Activated CD4-positive, alpha-beta T cell treated with anti-CD3 and anti-CD28 coated beads for 36 hours (primary cell): ENCODE data around the gene HS6ST1. TPM values are rescaled to one million over a fixed set of nuclear protein-coding genes. Genes with fewer than 3 reads are reported as not detected.
A peak's percentile ranks its signal among the peaks of the same experiment; 100 is the strongest.

Experiments
- ATAC-seq: fragments of 200-7000 bp; cut with Tn5 transposase; one replicate; pipeline ENCODE4 v1.10.0; 2021; ENCODE audit warnings: mild to moderate bottlenecking, moderate library complexity
- CTCF ChIA-PET: fragments of 350-600 bp; sonication (Branson Sonifier 250); formaldehyde crosslinking; loops from one replicate; lab custom pipeline; 2021; ENCODE audit warnings: antibody characterized with exemption; lab: Charles Lee
- POLR2A ChIA-PET: fragments of 350-600 bp; sonication (Branson Sonifier 250); formaldehyde crosslinking; loops from one replicate; lab custom pipeline; 2021; ENCODE audit warnings: antibody characterized with exemption, inconsistent platforms; lab: Charles Lee
- DNase-seq: peaks from one replicate; pipeline ENCODE4 v3.0.0-alpha.2; 2020
- H3K27ac Mint-ChIP-seq: one replicate; pipeline ENCODE4 v1.8.0; 2021; ENCODE audit warnings: mixed read lengths
- H3K27me3 Mint-ChIP-seq: one replicate; pipeline ENCODE4 v1.8.0; 2021; ENCODE audit warnings: mixed read lengths
- H3K36me3 Mint-ChIP-seq: one replicate; pipeline ENCODE4 v1.8.0; 2021; ENCODE audit warnings: low read depth, mixed read lengths
- H3K4me1 Mint-ChIP-seq: one replicate; pipeline ENCODE4 v1.8.0; 2021; ENCODE audit warnings: mixed read lengths
- H3K4me3 Mint-ChIP-seq: one replicate; pipeline ENCODE4 v1.8.0; 2021; ENCODE audit warnings: mild to moderate bottlenecking, moderate library complexity, mixed read lengths
- H3K9me3 Mint-ChIP-seq: one replicate; pipeline ENCODE4 v1.8.0; 2021; ENCODE audit warnings: low read depth, mixed read lengths
- intact Hi-C, 2 experiments: fragments of 100-400 bp; cut with DNase I in 1 of 2; cut with micrococcal nuclease in 1 of 2; formaldehyde crosslinking; loops; one replicate each; pipeline versions ENCODE4 v1.14.2 to v1.15.1; 2022 to 2024; cut with DNase I, micrococcal nuclease
- total RNA-seq, 2 experiments: library from RNA; stranded (reverse); gene quantifications; one replicate each; pipeline ENCODE4 v1.2.3, GENCODE V29; 2021

The HS6ST1 gene
- total RNA-seq = 10 to 100 TPM; 12.8 to 13.8 TPM

GRCh38 chr2:128318776-128319464, at the start of gene HS6ST1:
HS6ST1 (minus strand) TSS chr2:128318868; CDS start chr2:128318563, 305 bp downstream.
- intact Hi-C loops = loop anchor here (1.0 to 10.0 kb wide), 3 partner anchors 144 to 291 kb away; partner anchors contain the start of genes SAP130 (in 1 of the 2) and UGGT1 (in 1 of the 2)
- CTCF ChIA-PET = no interaction called here
- Mint-ChIP-seq H3K27me3 (no peaks in the 10 kb centered on the region), H3K36me3 (peaks cover 11% of the 10 kb centered on the region), H3K4me3 (peak within 1 kb of the TSS; percentile 78), H3K9me3 (no peaks in the 10 kb centered on the region), H3K4me1 (peaks cover 31% of the 10 kb centered on the region), H3K27ac (no peak within 1 kb of the TSS)
- POLR2A ChIA-PET = no interaction called here
- ATAC-seq (peak; percentile 81), DNase-seq (peak; percentile 93)

- intact Hi-C loops = no loop called here
- DNase-seq (no peak), ATAC-seq (no peak)
- Mint-ChIP-seq H3K9me3 (no peaks in the 10 kb centered on the region), H3K4me1 (no peaks in the 10 kb centered on the region), H3K4me3 (no peak overlapping the region), H3K27me3 (no peaks in the 10 kb centered on the region), H3K36me3 (no peaks in the 10 kb centered on the region), H3K27ac (no peak overlapping the region)
- POLR2A ChIA-PET = no interaction called here
- CTCF ChIA-PET = no interaction called here
Observed at GRCh38 chr2:128367601-128368359, 49.1 kb upstream of the HS6ST1 start.

- Mint-ChIP-seq H3K27me3 (no peaks in the 10 kb centered on the region), H3K9me3 (no peaks in the 10 kb centered on the region), H3K27ac (no peak overlapping the region), H3K4me1 (no peaks in the 10 kb centered on the region), H3K4me3 (no peak overlapping the region), H3K36me3 (no peaks in the 10 kb centered on the region)
- DNase-seq = no peak
- CTCF ChIA-PET = no interaction called here
- POLR2A ChIA-PET = no interaction called here
- ATAC-seq = no peak
- intact Hi-C loops = no loop called here
Observed at GRCh38 chr2:128366713-128367511, 48.2 kb upstream of the HS6ST1 start.

GRCh38 chr2:128365217-128365905, 46.7 kb upstream of the HS6ST1 start:
- no peak for ATAC-seq
- POLR2A ChIA-PET = no interaction called here
- no peak for DNase-seq
- Mint-ChIP-seq H3K27me3 (no peaks in the 10 kb centered on the region), H3K36me3 (no peaks in the 10 kb centered on the region), H3K9me3 (no peaks in the 10 kb centered on the region), H3K4me1 (no peaks in the 10 kb centered on the region), H3K4me3 (no peak overlapping the region), H3K27ac (no peak overlapping the region)
- CTCF ChIA-PET = no interaction called here
- intact Hi-C loops = no loop called here

- Mint-ChIP-seq H3K36me3 (no peaks in the 10 kb centered on the region), H3K9me3 (no peaks in the 10 kb centered on the region), H3K27me3 (no peaks in the 10 kb centered on the region), H3K4me1 (no peaks in the 10 kb centered on the region), H3K27ac (no peak overlapping the region), H3K4me3 (no peak overlapping the region)
- no peak for ATAC-seq
- DNase-seq = no peak
- POLR2A ChIA-PET = no interaction called here
- intact Hi-C loops = no loop called here
- CTCF ChIA-PET = no interaction called here
Observed at GRCh38 chr2:128364441-128364911, 45.8 kb upstream of the HS6ST1 start.

- H3K4me1 Mint-ChIP-seq = no peaks in the 10 kb centered on the region
- H3K36me3 Mint-ChIP-seq = no peaks in the 10 kb centered on the region
- intact Hi-C loops = no loop called here
- POLR2A ChIA-PET = no interaction called here
- DNase-seq (no peak), ATAC-seq (no peak)
- H3K9me3 Mint-ChIP-seq = no peaks in the 10 kb centered on the region
- CTCF ChIA-PET = no interaction called here
- H3K27me3 Mint-ChIP-seq = no peaks in the 10 kb centered on the region
- H3K4me3 Mint-ChIP-seq = no peak overlapping the region
- H3K27ac Mint-ChIP-seq = no peak overlapping the region
Observed at GRCh38 chr2:128363934-128364361, 45.3 kb upstream of the HS6ST1 start.

- no peak overlapping the region for H3K4me3 Mint-ChIP-seq
- no peaks in the 10 kb centered on the region for H3K4me1 Mint-ChIP-seq
- DNase-seq = no peak
- ChIA-PET POLR2A (no interaction called here), CTCF (interaction anchor here (0.8 kb wide), 1 partner anchor 13 kb away, joined by 3 read pairs; no protein-coding TSS in a partner anchor)
- no peaks in the 10 kb centered on the region for H3K36me3 Mint-ChIP-seq
- H3K9me3 Mint-ChIP-seq = no peaks in the 10 kb centered on the region
- H3K27ac Mint-ChIP-seq = no peak overlapping the region
- intact Hi-C loops = no loop called here
- H3K27me3 Mint-ChIP-seq = no peaks in the 10 kb centered on the region
- ATAC-seq = no peak
Observed at GRCh38 chr2:128362889-128363228, 44.2 kb upstream of the HS6ST1 start.

- no peak overlapping the region for H3K4me3 Mint-ChIP-seq
- no peaks in the 10 kb centered on the region for H3K4me1 Mint-ChIP-seq
- H3K36me3 Mint-ChIP-seq = no peaks in the 10 kb centered on the region
- intact Hi-C loops = no loop called here
- ChIA-PET POLR2A (no interaction called here), CTCF (interaction anchor here (0.8 kb wide), 1 partner anchor 12 kb away, joined by 3 read pairs; no protein-coding TSS in a partner anchor)
- H3K9me3 Mint-ChIP-seq = no peaks in the 10 kb centered on the region
- no peak for ATAC-seq
- H3K27me3 Mint-ChIP-seq = no peaks in the 10 kb centered on the region
- no peak overlapping the region for H3K27ac Mint-ChIP-seq
- DNase-seq = no peak
Observed at GRCh38 chr2:128362176-128362888, 43.7 kb upstream of the HS6ST1 start.

GRCh38 chr2:128361376-128362131, 42.9 kb upstream of the HS6ST1 start:
- DNase-seq = peak; percentile 0
- no peak overlapping the region for H3K27ac Mint-ChIP-seq
- ATAC-seq = no peak
- ChIA-PET CTCF (interaction anchor here (0.7 kb wide), 1 partner anchor 615 kb away, joined by 3 read pairs; no protein-coding TSS in a partner anchor), POLR2A (no interaction called here)
- no peaks in the 10 kb centered on the region for H3K9me3 Mint-ChIP-seq
- H3K36me3 Mint-ChIP-seq = no peaks in the 10 kb centered on the region
- intact Hi-C loops = no loop called here
- H3K27me3 Mint-ChIP-seq = no peaks in the 10 kb centered on the region
- H3K4me1 Mint-ChIP-seq = no peaks in the 10 kb centered on the region
- H3K4me3 Mint-ChIP-seq = no peak overlapping the region

GRCh38 chr2:128360711-128361110, 42.0 kb upstream of the HS6ST1 start:
- intact Hi-C loops = no loop called here
- Mint-ChIP-seq H3K36me3 (no peaks in the 10 kb centered on the region), H3K9me3 (no peaks in the 10 kb centered on the region), H3K27me3 (no peaks in the 10 kb centered on the region), H3K27ac (no peak overlapping the region), H3K4me1 (no peaks in the 10 kb centered on the region), H3K4me3 (no peak overlapping the region)
- no peak for DNase-seq
- ChIA-PET POLR2A (no interaction called here), CTCF (no interaction called here)
- ATAC-seq = no peak
